WTC11 (cell line): ENCODE results near the gene GNA14. TPM values are rescaled to one million over a fixed set of nuclear protein-coding genes. Genes with fewer than 3 reads are reported as not detected.

Experiments
- ATAC-seq: fragments of 200-7000 bp; cut with Tn5 transposase; 2 replicates; pipeline ENCODE4 v1.10.0; 2021; ENCODE audit warnings: mild to moderate bottlenecking, moderate library complexity
- CTCF ChIA-PET: fragments of 300-600 bp; sonication (Branson Sonifier 250); formaldehyde crosslinking; loops from one replicate; lab custom pipeline; 2021; ENCODE audit warnings: antibody characterized with exemption; lab: Charles Lee
- POLR2A ChIA-PET: fragments of 350-600 bp; sonication (Branson Sonifier 250); formaldehyde crosslinking; loops from one replicate; lab custom pipeline; 2021; ENCODE audit warnings: antibody characterized with exemption; lab: Charles Lee
- DNase-seq: peaks from one replicate; pipeline ENCODE4 v3.0.0; 2021; ENCODE audit warnings: low spot score
- H3K27ac Mint-ChIP-seq: 2 replicates; pipeline ENCODE4 v1.8.0; 2021; ENCODE audit warnings: mixed read lengths
- H3K27me3 Mint-ChIP-seq: 2 replicates; pipeline ENCODE4 v1.8.0; 2021; ENCODE audit warnings: low read depth, mild to moderate bottlenecking, moderate library complexity, mixed read lengths
- H3K36me3 Mint-ChIP-seq: 2 replicates; pipeline ENCODE4 v1.8.0; 2021; ENCODE audit warnings: mixed read lengths
- H3K4me1 Mint-ChIP-seq: 2 replicates; pipeline ENCODE4 v1.8.0; 2022; ENCODE audit warnings: mixed read lengths
- H3K4me3 Mint-ChIP-seq: 2 replicates; pipeline ENCODE4 v1.8.0; 2021; ENCODE audit warnings: mild to moderate bottlenecking, moderate library complexity, mixed read lengths
- H3K9me3 Mint-ChIP-seq: 2 replicates; pipeline ENCODE4 v1.8.0; 2021; ENCODE audit warnings: mixed read lengths
- AR ChIP-seq: fragments of 250-450 bp; sonication (Bioruptor Pico); IDR thresholded peaks from 2 replicates; pipeline ENCODE4 v1.9.0; 2021; ENCODE audit warnings: mild to moderate bottlenecking
- CREM ChIP-seq: sonication (generic); formaldehyde crosslinking; IDR thresholded peaks from 2 replicates; pipeline ENCODE4 v1.8.1; 2022; ENCODE audit warnings: mild to moderate bottlenecking, missing genetic modification reagents, moderate library complexity
- ELF4 ChIP-seq: sonication (generic); formaldehyde crosslinking; IDR thresholded peaks from 2 replicates; pipeline ENCODE4 v1.8.1; 2022; ENCODE audit warnings: low read depth, mild to moderate bottlenecking, moderate library complexity, missing genetic modification reagents
- IRF2 ChIP-seq: sonication (generic); formaldehyde crosslinking; IDR thresholded peaks from 2 replicates; pipeline ENCODE4 v1.8.0; 2022; ENCODE audit warnings: low read depth, missing genetic modification reagents, borderline replicate concordance
- MYBL2 ChIP-seq: sonication (generic); formaldehyde crosslinking; IDR thresholded peaks from 2 replicates; pipeline ENCODE4 v1.8.1; 2023; ENCODE audit warnings: mild to moderate bottlenecking, moderate library complexity, missing genetic modification reagents
- NR2C2 ChIP-seq: sonication (generic); formaldehyde crosslinking; IDR thresholded peaks from 2 replicates; pipeline ENCODE4 v1.8.0; 2022; ENCODE audit warnings: mild to moderate bottlenecking, missing genetic modification reagents
- PRDM15 ChIP-seq: sonication (generic); formaldehyde crosslinking; IDR thresholded peaks from 2 replicates; pipeline ENCODE4 v1.8.0; 2022; ENCODE audit warnings: missing genetic modification reagents
- PREB ChIP-seq: sonication (generic); formaldehyde crosslinking; IDR thresholded peaks from 2 replicates; pipeline ENCODE4 v1.8.1; 2022; ENCODE audit warnings: mild to moderate bottlenecking, missing genetic modification reagents, moderate library complexity, borderline replicate concordance
- RELA ChIP-seq: sonication (generic); formaldehyde crosslinking; IDR thresholded peaks from 2 replicates; pipeline ENCODE4 v1.8.1; 2022; ENCODE audit warnings: missing genetic modification reagents, mild to moderate bottlenecking, borderline replicate concordance
- SOX15 ChIP-seq: fragments of 250-450 bp; sonication (Bioruptor Pico); IDR thresholded peaks from 2 replicates; pipeline ENCODE4 v1.9.0; 2021; ENCODE audit warnings: mild to moderate bottlenecking
- TP53 ChIP-seq: sonication (generic); formaldehyde crosslinking; IDR thresholded peaks from 2 replicates; pipeline ENCODE4 v1.8.1; 2023; ENCODE audit warnings: mild to moderate bottlenecking, missing genetic modification reagents
- USF1 ChIP-seq: sonication (generic); formaldehyde crosslinking; IDR thresholded peaks from 2 replicates; pipeline ENCODE4 v1.8.0; 2022; ENCODE audit warnings: mild to moderate bottlenecking, missing genetic modification reagents
- ZNF121 ChIP-seq: sonication (generic); formaldehyde crosslinking; IDR thresholded peaks from 2 replicates; pipeline ENCODE4 v1.8.0; 2023; ENCODE audit warnings: missing genetic modification reagents
- ZNF138 ChIP-seq: sonication (generic); formaldehyde crosslinking; conservative IDR thresholded peaks from 2 replicates; pipeline ENCODE4 v1.8.1; 2022; ENCODE audit warnings: mild to moderate bottlenecking, moderate library complexity, missing genetic modification reagents
- ZNF317 ChIP-seq: sonication (generic); formaldehyde crosslinking; IDR thresholded peaks from 2 replicates; pipeline ENCODE4 v1.8.1; 2023; ENCODE audit warnings: low read depth, mild to moderate bottlenecking, moderate library complexity, missing genetic modification reagents, borderline replicate concordance
- ZNF423 ChIP-seq: fragments of 250-450 bp; sonication (Bioruptor Pico); IDR thresholded peaks from 2 replicates; pipeline ENCODE4 v2.1.2; 2022; ENCODE audit warnings: mild to moderate bottlenecking, moderate library complexity
- ZNF425 ChIP-seq: fragments of 250-450 bp; sonication (Bioruptor Pico); conservative IDR thresholded peaks from 2 replicates; pipeline ENCODE4 v1.9.0; 2021; ENCODE audit warnings: mild to moderate bottlenecking
- total RNA-seq: library from RNA; stranded (reverse); gene quantifications from 3 replicates; pipeline ENCODE4 v1.2.3, GENCODE V29; 2021
- TF ChIP-seq, protein P1 (sequence below): sonication (generic); formaldehyde crosslinking; IDR thresholded peaks from 2 replicates; pipeline ENCODE4 v1.8.0; 2023; ENCODE audit warnings: missing genetic modification reagents
- TF ChIP-seq, protein P2 (sequence below): fragments of 250-450 bp; sonication (Bioruptor Pico); IDR thresholded peaks from 2 replicates; pipeline ENCODE4 v1.9.0; 2021; ENCODE audit warnings: moderate library complexity, mild to moderate bottlenecking, inconsistent platforms, borderline replicate concordance

GNA14 gene
- total RNA-seq, 1 experiment from 2014 or later, result 26.7 TPM

DNA sequence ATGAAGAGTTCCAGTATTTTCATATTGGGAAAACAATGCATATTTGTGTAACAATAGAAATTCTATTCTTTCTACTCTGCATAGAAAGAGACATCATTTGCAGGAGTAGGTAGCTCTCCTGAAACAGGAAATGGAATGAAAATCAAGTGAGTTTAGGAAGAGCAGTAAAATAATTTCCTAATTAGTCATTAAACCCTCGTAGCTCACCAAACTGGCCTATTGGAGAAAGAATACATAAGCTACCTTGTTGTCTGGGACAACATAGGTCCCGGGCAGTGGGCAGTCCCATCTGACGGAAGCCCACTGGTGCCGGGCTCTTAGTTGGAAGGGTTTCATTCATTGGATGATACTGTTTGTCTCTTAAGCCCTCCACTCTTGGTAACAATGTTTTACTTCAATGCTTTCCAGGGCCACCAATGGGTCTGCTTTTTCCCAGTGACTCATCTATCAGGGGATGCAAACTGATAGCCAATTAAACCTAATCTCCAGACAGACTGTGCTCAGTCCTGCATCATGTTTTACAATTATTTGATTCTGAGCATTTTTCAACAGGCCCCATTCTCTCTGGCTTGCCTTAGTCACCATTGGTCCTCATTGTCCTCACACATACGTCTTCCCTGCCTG lies 46.5 kb downstream of the GNA14 start:
- Mint-ChIP-seq H3K27me3 (no peaks in the 10 kb centered on the region), H3K4me1 (peaks cover 86% of the 10 kb centered on the region), H3K9me3 (no peaks in the 10 kb centered on the region), H3K36me3 (no peaks in the 10 kb centered on the region), H3K27ac (peak overlapping the region; percentile 65), H3K4me3 (no peak overlapping the region)
- ChIA-PET POLR2A (no interaction called here), CTCF (interaction anchor here (1.1 kb wide), 1 partner anchor 145 kb away, joined by 3 read pairs; no protein-coding TSS in a partner anchor)
- TF ChIP-seq IRF2 (CRISPR knock-in tag) (no peak), RELA (CRISPR knock-in tag) (no peak), ELF4 (no peak), AR (CRISPR knock-in tag) (no peak), PREB (no peak), ZNF425 (CRISPR knock-in tag) (no peak), ZNF121 (CRISPR knock-in tag) (no peak), ZNF138 (no peak), CREM (no peak), ZNF317 (CRISPR knock-in tag) (no peak), ZNF423 (CRISPR knock-in tag) (no peak), MYBL2 (CRISPR knock-in tag) (no peak), TP53 (CRISPR knock-in tag) (no peak), USF1 (no peak), PRDM15 (no peak), SOX15 (no peak), NR2C2 (CRISPR knock-in tag) (no peak)
- TF ChIP-seq, protein P1, sequence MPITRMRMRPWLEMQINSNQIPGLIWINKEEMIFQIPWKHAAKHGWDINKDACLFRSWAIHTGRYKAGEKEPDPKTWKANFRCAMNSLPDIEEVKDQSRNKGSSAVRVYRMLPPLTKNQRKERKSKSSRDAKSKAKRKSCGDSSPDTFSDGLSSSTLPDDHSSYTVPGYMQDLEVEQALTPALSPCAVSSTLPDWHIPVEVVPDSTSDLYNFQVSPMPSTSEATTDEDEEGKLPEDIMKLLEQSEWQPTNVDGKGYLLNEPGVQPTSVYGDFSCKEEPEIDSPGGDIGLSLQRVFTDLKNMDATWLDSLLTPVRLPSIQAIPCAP (CRISPR knock-in tag), result no peak
- TF ChIP-seq, protein P2, sequence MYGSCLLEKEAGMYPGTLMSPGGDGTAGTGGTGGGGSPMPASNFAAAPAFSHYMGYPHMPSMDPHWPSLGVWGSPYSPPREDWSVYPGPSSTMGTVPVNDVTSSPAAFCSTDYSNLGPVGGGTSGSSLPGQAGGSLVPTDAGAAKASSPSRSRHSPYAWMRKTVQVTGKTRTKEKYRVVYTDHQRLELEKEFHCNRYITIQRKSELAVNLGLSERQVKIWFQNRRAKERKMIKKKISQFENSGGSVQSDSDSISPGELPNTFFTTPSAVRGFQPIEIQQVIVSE (CRISPR knock-in tag), result no peak
- peak; percentile 33; the same call in 1 of the 2 replicates for ATAC-seq
- DNase-seq, result no peak
